SW 1271 (cell line): Measurements from ENCODE around the gene TTC39A.
"Not testable (repeated sequence)": the region's sequence is repeated elsewhere in the genome, so short reads cannot be mapped to it uniquely, and the experiment has no call there.

Source experiments
- DNase-seq, 2 experiments: peaks; one replicate each; lab custom pipeline; 2025; lab: John Stamatoyannopoulos, UW

TTC39A gene

DNA sequence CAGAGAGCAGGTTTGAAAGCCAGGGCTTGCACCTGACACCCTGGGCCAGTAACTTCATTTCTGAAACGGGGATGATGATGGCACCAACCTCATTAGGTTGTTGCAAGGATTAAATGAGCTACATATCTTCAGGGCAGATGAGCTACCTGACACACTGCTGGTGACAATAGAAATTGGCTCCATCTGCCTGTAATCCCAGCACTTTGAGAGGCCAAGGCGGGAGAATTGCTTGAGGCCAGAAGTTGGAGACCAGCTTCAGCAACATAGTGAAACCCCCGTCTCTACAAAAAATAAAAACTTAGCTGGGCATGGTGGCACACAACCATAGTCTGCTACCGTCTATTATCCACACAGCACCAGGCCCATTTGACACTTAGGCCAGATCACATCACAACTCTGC lies 6.3 kb upstream of the TTC39A start:
- DNase-seq, result no peak

- no peak for DNase-seq
Measured at GRCh38 chr1:51336004-51336403, 5.6 kb upstream of the TTC39A start.

GRCh38 chr1:51331206-51332100 lies 1.1 kb upstream of the TTC39A start:
- DNase-seq, result peak in 1 of 2 experiments; percentile 44

DNA sequence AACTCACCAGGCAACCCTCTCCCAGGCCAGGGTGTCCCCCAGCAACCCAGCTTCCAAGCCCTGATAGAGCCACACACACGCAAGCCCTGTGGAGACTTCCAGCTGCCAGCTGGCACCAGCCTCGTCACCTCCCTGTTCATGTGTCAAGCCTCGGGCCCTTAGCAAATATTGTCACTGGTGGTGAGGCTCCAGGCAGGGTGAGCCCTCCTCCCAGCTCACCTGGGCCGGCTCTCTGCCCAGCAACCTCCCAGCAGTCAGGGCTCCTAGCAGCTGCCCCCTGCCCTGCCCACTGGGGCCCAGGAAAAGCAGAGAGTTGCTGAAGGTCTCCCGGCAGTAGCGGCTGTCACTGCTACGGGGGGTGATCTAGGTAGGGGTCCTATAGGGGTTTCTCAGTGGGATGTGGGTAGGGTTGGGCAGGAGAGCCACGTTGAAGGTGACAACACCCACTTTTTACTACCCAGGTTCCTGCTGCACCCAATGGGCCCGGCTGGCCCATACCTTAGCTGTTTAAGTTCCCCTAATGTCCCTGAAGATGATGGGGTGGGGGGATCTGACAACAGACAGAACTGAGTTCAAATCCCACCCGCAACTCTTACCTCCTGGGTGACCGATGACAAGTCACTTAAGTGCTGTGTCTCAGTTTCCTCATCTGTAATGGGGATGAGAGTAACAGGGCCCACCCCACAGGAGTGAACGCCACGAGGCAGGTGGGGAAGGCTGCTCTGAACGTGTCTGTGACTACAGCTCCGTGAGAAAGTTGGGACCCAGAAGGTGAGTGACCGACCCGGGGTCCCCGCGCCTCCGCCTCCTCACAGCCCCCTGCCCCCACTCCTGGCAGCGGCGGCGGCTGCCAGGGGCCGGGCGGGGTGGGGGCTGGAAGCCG lies 678 bp downstream of the TTC39A start:
- DNase-seq, result no peak

DNA sequence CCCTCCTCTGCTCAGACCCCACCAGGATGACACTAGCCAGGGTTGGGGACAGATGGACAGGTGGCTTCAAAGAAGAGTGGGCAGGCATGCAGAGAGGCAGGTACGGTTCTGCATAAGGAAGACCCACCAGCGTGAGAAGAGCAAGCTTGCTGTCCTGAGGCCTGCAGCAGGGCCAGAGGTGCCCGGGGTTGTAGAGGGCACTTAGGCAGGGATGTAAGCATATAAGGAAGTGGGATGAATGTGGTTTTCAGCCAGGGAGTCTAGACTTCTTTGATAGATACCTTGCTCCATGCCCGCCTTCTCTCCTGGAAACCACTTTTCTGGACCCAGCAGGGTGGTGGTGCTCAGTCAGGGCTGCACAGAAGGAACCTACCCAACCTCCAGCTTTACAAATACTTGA lies 1.4 kb downstream of the TTC39A start:
- DNase-seq, result no peak

DNA sequence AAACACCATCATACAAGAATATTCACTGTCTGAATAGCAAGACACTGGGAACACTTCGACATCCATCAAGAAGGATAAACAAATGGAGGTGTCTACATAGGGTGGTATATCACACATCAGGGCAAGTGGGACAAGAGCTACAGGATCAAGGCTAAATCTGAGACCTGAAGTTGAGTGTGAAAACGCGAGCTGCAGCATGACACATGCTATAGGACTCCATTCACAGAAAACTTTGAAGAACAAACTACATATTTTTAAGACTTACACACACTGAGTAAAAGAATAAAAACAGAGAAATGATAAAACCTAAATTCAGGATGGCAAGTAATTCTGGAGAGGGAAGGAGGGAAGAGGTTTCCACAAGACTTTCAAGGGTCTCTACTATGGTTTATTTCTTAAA lies 2.1 kb downstream of the TTC39A start:
- DNase-seq, result no peak

GRCh38 chr1:51327386-51327785 lies 3.0 kb downstream of the TTC39A start:
- no peak for DNase-seq

- DNase-seq, result no peak
Measured at GRCh38 chr1:51326839-51327238, 3.5 kb downstream of the TTC39A start.

GRCh38 chr1:51325878-51326755 lies 4.2 kb downstream of the TTC39A start:
- no peak for DNase-seq

GRCh38 chr1:51325391-51325790 lies 5.0 kb downstream of the TTC39A start:
- no peak for DNase-seq

GRCh38 chr1:51325011-51325385 lies 5.4 kb downstream of the TTC39A start:
- not testable (repeated sequence) for DNase-seq

DNA sequence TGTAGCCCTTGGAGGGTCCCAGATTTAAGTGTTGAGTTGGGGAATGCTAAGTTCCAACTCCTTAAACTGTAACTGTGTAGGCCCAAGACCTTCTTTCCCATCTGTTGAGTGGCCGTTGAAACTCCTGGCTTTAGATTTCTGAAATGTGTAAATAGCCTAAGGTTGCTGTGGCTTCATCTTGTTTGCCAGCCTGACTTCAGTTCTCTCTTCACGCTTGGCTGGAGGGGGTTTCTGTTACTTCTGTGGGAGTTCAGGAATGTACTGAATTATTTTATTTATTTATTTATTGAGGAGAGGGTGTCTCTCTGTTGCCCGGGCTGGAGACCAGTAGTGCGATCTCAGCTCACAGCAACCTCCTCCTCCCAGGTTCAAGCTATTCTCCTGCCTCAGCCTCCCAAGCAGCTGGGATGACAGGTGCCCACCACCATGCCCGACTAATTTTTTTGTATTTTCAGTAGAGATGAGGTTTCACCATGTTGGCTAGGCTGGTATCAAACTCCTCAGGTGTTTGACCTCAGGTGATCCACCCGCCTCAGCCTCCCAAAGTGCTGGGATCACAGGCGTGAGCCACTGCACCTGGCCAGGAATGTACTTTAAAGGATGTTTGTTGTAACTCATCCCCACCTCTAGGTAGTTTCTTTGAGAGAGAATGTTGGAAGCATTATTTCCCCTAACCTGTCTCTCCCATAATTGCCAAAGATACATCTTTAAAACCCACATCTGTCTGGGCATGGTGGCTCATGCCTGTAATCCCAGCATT lies 5.9 kb downstream of the TTC39A start:
- DNase-seq, result no peak

GRCh38 chr1:51323778-51324177 lies 6.6 kb downstream of the TTC39A start:
- DNase-seq, result no peak

DNA sequence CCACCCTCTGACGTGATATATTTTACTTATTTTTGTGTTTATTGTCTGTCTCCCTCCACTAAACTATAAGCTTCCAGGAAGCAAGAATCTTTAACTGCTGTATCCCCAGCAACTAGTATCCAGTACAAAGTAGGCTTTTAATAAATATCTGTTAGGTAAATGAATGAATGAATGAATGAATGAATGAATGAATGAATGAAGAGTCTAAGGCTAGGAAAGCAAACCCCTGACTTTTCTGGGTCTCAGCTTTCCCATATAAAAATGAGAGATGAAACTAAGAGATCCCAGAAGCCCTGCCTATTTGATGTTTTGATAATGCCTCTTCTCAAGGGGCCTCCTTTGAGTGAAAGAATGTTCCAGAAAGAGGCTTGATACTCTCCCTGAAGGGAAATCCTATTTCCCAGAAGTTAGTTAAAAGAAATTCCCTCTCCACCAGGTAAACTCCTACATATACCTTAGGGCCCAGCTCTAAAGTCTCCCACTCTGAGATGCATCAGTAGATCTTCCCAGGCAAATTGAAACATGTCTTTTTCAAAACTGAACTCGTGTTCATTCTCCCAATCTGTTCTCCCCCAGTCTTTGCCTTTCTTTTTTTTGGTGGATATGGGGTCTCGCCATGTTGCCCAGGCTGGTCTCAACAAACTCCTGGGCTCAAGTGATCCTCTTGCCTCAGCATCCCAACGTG lies 7.8 kb downstream of the TTC39A start:
- DNase-seq, result no peak

- DNase-seq, result no peak
Measured at GRCh38 chr1:51321924-51322280, 8.5 kb downstream of the TTC39A start.

GRCh38 chr1:51320967-51321923 lies 9.1 kb downstream of the TTC39A start:
- DNase-seq, result no peak

- no peak for DNase-seq
Measured at GRCh38 chr1:51317798-51318197, 12.6 kb downstream of the TTC39A start.

GRCh38 chr1:51316846-51317120 lies 13.6 kb downstream of the TTC39A start:
- no peak for DNase-seq

GRCh38 chr1:51316113-51316845 lies 14.1 kb downstream of the TTC39A start:
- no peak for DNase-seq
